HS-27A (cell line): ENCODE data around the gene ASMT.
"Not testable (repeated sequence)": the region's sequence is repeated elsewhere in the genome, so short reads cannot be mapped to it uniquely, and the experiment has no call there.

Source experiments
- DNase-seq: peaks from one replicate; pipeline ENCODE4 v3.0.0-alpha.2; 2012; ENCODE audit warnings: low read depth, missing footprints

The ASMT gene

GRCh38 chrX:1598021-1598875 lies 16.6 kb upstream of the ASMT start:
- DNase-seq = no peak

- DNase-seq = no peak
Observed at GRCh38 chrX:1598876-1599790, 15.7 kb upstream of the ASMT start.

- no peak for DNase-seq
Observed at GRCh38 chrX:1599791-1600405, 15.0 kb upstream of the ASMT start.

DNA sequence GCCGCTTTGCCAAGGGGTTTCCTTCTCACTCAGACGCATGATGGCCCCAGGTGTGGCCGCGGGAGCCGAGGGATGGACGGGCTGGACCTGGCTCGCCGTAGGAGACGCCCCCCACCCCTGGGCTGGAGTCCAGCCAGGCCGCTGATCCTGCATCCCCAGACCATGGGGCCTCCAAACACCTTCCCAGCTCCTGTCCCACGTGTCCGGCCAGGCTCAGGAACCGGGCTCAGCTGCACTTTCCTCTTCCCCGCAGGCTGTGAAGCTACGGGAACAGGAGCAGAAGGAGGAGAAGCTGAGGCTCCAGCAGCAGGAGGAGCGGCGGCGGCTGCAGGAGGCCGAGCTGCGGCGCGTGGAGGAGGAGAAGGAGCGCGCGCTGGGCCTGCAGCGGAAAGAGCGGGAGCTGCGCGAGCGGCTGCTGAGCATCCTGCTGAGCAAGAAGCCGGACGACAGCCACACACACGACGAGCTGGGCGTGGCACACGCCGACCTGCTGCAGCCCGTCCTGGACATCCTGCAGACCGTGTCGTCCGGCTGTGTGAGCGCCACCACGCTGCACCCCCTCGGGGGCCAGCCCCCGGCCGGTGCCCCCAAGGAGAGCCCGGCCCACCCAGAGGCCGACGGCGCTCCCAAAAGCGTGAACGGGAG lies 14.3 kb upstream of the ASMT start:
- no peak for DNase-seq

- no peak for DNase-seq
Observed at GRCh38 chrX:1601051-1601767, 13.7 kb upstream of the ASMT start.

GRCh38 chrX:1601768-1602085 lies 13.1 kb upstream of the ASMT start:
- DNase-seq = no peak

GRCh38 chrX:1602299-1602698 lies 12.6 kb upstream of the ASMT start:
- DNase-seq = no peak

- no peak for DNase-seq
Observed at GRCh38 chrX:1606496-1606895, 8.4 kb upstream of the ASMT start.

DNA sequence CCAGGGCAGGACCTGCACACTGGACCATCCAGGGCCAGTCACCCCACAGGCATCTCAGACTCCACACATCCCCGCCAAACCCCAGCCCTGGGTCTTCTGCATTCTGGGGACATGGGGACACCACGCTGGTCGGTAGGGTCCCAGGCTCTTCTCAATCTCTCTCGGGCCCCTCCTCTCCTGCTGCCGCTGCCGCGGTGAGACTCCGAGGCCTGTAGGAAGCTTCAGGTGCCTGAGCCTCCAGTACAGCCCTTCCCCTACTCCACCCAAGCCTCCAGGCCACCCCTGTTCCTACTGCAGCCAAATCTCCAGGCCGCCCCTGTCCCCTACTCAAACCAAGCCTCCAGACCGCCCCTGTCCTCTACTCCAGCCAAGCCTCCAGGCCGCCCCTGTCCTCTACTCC lies 5.5 kb upstream of the ASMT start:
- no peak for DNase-seq

DNA sequence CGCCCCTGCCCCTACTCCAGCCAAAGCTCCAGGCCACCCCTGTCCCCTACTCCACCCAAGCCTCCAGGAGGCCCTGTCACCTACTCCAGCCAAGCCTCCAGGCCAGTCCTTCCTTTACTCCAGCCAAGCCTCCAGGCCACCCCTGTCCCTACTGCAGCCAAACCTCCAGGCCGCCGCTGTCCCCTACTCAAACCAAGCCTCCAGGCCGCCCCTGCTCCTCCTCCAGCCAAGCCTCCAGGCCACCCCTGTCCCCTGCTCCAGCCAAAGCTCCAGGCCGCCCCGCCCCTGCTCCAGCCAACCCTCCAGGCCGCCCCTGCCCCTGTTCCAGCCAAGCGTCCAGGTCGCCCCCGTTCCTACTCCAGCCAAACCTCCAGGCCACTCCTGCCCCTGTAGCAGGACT lies 5.1 kb upstream of the ASMT start:
- no peak for DNase-seq

GRCh38 chrX:1610166-1610565 lies 4.7 kb upstream of the ASMT start:
- no peak for DNase-seq

GRCh38 chrX:1610736-1611135 lies 4.1 kb upstream of the ASMT start:
- DNase-seq = no peak

DNA sequence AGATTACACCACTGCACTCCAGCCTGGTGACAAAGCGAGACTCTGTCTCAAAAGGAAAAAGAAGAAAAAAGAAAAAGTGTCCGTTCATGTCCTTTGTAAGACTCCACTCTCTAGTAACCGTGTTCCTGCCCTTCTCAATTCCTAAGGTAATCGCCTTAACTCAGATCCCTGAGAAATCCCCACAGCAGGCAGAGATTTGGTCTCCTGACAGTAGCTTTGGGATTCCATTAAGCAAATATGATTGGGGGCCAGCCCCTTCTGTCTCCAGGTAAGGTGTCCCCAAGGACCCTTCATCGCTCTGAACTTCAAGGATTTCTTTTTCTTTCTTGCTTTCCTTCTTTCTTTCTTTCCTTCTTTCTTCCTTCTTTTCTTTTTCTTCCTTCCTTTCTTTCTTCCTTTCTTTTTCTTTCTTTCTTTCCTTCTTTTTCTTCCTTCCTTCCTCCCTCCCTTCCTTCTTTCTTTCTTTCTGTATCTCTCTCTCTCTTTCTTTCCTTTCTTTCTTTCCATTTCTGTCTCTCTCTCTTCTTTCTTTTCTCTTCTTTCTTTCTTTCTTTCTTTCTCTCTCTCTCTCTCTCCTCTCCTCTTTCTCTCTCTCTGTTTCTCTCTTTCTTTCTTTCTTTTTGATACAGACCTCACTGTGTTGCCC lies 2.1 kb upstream of the ASMT start:
- DNase-seq = no peak

- no peak for DNase-seq
Observed at GRCh38 chrX:1618689-1619088, 3.8 kb downstream of the ASMT start.

DNA sequence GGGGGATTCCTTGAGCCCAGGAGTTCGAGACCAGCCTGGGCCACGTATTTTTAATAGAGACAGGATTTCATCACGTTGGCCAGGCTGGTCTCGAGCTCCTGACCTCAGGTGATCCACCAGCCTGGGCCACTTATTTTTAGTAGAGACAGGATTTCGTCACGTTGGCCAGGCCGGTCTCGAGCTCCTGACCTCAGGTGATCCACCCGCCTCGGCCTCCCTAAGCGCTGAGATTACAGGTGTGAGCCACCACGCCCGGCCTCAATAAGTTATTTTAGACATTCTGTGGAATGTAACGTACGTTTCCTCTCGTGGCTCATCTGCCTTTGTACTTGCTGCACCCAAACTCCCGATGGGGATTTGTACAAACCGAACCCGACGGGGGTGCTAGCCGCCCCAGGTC lies 8.8 kb downstream of the ASMT start:
- DNase-seq = no peak

DNA sequence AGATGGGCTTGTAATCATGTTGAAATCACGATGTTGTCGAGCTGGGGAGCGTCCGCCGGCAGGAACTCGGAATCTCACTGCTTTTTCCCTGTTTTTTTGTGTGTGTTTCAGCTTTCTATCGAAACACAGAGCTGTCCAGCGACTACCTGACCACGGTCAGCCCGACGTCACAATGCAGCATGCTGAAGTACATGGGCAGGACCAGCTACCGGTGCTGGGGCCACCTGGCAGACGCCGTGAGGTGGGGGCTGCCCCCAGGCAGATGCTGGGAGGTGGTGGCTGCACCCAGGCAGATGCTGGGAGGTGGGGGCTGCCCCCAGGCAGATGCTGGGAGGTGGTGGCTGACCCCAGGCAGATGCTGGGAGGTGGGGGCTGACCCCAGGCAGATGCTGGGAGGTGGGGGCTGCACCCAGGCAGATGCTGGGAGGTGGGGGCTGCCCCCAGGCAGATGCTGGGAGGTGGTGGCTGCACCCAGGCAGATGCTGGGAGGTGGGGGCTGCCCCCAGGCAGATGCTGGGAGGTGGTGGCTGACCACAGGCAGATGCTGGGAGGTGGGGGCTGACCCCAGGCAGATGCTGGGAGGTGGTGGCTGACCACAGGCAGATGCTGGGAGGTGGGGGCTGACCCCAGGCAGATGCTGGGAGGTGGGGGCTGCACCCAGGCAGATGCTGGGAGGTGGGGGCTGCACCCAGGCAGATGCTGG lies 9.4 kb downstream of the ASMT start:
- not testable (repeated sequence) for DNase-seq

DNA sequence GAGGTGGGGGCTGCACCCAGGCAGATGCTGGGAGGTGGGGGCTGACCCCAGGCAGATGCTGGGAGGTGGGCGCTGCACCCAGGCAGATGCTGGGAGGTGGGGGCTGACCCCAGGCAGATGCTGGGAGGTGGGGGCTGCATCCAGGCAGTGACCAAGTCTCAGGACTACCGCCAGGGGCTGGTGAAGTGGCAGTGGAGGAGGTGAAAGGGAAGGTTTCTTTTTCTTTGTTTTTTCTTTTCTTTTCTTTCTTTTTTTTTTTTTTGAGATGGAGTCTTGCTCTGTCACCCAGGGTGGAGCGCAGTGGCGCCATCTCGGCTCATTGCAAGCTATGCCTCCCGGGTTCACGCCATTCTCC lies 10.0 kb downstream of the ASMT start:
- DNase-seq = not testable (repeated sequence)

DNA sequence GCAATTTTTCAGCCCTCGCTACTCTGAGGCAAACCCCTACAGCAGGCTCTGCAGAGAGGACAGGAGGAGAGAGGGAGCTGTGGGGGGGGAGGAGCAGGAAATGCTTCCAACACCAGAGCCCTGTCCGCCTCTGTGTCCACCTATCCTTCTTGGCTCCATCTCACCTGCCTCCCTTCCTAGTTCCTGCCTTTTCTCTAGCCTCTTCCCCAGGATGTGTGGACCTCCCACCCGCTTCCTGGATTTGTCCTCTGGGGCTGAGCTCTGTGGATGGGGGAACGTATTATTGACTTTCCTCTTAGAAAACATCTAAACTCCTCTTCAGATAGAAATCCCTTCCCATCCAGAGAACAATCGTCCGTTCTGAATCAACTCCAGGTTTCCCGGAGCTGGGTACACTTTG lies 14.4 kb downstream of the ASMT start:
- no peak for DNase-seq

DNA sequence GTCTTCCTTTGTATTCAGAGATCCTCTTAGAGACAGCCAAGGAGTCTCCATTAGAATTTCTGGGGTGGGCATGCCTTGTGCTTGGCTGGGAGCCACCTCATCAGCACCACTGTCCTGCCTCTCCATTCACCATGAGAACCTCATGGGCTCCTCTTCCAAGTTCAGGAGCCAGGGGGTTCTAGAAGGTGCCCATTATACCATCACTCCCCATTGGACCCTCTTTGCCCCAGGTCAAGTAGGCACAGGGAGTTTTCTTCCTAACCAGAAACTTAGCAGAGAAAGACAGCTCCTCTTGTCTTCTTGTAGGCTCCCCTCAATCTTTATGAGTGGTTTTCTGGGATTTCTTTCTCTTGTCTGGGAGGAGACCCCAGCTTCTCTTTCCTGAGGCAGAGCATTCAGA lies 31.1 kb downstream of the ASMT start:
- DNase-seq = no peak

- DNase-seq = no peak
Observed at GRCh38 chrX:1649621-1650020, 34.8 kb downstream of the ASMT start.
